ENCODE results near the gene ADCY5. TPM values are rescaled to one million over a fixed set of nuclear protein-coding genes. Genes with fewer than 3 reads are reported as not detected.
A peak's percentile ranks its signal among the peaks of the same experiment; 100 is the strongest.

The ADCY5 gene
- total RNA-seq, 1 donor from 2014 or later = 11.1 TPM

DNA sequence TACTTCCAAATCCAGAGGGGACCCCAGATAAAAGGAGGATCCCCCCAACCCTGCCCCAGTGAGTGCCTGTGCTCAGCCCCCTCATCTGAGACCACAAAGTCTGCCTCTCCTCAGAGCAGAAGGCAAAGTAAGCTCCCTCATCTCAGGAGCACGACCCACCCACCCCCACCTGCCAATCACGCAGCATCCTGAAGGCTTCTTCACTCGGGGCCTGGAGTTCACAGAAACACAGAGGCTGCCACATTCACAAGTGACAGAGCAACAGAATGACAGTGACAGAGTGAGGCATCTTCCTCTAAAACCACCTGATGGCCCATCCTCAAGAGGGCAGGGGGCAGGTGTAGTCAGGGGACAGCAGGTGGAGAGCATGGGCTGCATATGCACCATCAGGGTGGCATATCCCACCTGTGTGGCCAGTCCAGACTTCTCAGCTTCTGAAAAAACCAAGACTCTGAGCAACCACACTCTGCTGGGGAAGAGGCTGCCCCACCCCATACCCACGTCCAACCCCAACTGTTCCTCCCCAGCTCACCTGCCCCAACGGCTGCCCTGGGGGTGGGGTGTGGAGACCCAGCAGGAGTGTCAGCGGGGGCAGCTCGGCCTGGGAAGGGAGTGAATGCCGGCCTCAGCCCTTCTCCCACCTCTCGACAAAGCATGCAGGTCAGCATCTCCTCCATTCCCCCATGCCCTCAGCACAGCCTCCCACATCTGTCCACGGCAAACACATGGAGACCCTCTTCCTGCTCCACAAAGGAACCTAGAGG lies 19.3 kb downstream of the ADCY5 start:
- DNase-seq = no peak

- DNase-seq = no peak
Observed at GRCh38 chr3:123424999-123425712, 23.7 kb downstream of the ADCY5 start.

DNA sequence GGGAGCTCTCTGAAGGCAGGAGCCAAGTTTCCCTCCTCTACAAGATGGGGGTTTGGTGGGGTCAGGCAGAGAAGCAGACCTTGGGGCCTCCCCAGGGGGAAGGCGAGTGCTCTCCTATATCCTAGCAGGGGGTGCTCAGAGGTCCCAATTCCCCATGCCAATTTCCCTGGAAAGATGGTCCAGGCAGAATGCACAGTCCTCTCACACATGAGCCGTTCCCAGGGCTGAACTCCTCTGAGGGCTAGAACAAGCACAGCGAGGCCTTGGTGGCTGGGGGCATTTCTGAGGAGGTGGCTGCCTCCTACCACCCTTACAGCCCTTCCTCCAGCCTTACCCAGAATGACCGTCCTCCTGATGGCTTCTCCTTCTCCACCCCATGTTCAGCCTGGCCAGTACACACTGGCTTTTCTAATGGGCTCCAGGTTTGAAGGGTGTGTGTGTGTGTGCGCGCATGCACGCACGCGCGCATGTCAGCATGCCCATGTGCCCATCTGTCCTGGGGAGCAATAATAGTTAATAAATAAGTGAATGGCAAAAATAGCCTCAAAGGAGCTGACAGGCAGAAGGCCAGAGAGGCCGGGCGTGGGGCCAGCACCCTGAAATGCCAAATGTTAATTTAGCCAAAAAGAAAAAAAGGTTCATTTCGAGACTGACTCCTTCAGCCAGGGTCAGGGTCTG lies 24.4 kb downstream of the ADCY5 start:
- DNase-seq = no peak

GRCh38 chr3:123423806-123424205 lies 25.1 kb downstream of the ADCY5 start:
- no peak for DNase-seq

DNA sequence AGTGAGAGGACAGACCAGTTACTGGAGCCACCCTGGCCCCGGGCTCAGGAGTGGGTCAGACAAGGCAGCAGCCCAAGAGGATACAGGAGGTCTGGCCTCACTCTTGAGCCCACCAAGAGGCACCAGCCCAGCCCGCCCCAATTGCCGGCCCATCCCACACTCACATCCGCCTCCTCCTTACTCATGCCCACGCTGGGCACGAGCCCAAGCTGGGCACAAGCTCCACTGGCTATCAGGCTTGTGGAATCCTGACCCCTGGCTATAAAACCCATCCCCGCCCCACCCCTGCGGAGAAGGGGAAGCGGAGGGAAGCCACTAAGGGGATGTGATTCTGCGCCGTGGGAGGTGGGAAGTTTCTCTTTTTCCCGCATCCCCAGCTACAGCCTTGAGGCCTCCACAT lies 25.9 kb downstream of the ADCY5 start:
- DNase-seq = no peak

DNA sequence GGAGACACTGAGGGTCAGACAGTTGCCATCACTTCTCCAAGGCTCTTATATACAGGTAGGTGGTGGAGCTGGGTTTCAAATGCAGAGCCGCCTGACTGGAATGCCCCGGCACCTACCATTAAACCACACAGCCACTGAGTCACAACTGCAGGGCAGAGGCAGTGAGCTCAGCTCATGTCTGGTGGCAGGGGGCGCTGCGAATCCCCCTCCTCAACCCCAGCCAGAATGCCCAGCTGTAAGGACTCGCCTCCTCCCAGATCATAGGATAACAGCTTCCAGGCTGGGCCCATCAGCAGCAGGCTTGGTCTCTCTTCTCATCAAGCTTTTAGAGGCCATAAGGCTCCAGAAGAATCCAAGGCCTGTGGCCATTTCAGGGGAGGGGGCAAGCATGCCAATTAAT lies 26.4 kb downstream of the ADCY5 start:
- DNase-seq = no peak

- peak; percentile 59 for DNase-seq
Observed at GRCh38 chr3:123421353-123422174, 27.3 kb downstream of the ADCY5 start.

DNA sequence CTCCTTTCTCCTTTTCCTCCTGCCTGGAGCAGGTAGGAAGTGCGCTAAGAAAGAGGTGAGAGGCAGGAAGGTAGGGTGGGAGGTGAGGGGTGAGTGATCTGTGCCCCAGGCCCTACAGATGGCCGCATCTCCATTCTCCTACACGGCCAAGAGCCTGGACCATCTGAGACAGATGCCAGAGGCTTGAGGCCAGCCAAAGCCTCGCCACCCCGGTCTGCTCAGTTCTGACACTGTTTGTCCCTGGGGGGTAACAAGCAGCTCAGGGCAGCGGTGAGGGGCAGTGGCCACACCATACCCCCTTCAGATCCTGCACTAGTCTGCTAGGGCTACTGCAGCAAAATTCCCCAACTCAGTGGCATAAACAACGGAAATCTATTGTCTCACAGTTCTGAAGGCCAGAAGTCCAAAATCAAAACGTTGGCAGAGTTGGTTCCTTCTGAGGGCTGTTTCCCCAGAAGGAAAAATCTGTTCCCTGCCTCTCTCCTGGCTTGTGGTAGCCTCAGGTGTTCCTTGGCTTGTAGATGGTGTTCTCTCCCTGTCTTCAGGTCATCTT lies 28.4 kb downstream of the ADCY5 start:
- no peak for DNase-seq

DNA sequence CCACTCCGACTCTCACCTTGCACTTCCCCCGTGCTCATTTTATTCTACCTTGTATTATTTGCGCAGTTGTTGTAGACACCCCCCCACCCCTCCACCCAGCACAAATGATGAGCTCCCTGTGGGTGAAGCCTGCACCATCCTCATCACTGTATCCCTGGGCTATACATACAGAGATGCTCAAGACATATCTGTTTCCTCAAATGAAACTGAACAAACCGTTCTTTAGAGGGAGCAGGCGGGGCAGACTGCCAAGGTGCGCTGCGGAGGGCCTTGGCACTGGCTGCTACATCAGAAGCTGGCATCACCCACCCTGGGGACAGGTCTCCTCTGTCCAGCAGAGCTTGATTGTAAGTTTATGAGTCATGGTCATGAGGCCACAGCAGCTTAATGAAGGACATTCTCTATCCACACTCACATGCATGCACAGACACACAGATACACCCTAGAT lies 29.0 kb downstream of the ADCY5 start:
- no peak for DNase-seq

- no peak for DNase-seq
Observed at GRCh38 chr3:123419181-123419849, 29.6 kb downstream of the ADCY5 start.

DNA sequence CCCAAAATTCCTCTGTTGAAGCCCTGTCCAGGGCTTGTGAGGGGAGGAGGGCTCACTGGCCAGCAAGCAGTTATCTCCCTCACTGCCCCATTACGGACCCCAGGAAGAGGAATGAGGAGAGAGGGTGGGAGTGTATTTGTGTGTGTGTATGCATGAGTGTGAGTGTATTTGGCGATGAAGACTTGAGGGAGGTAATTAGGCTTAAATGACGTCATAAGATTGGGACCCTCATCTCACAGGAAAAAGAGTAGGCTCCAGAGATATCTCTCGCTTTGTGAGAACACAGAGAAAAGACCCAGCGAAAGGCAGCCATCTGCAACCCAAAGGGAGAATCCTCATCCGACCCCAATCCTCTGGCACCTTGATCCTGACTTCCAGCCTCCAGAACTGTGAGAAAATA lies 32.2 kb downstream of the ADCY5 start:
- no peak for DNase-seq

DNA sequence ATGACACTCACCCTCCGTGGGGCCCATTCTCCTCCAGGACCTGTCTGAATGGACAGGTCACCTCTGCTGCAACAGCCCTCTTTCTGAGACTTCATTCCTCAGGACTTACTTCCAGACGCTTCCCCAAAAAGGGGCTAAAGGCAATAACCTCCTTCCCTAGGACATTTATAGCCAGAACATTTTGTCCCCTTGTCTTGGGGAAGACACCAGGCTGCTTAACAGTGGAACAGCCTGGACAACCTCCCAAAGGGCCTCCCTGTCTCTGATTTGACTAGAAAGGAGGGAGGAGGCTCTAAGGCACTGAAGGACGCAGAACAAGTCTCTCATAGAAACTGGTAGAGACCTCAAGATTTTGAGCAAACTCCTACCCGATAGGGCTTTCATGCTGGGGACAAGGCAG lies 32.7 kb downstream of the ADCY5 start:
- no peak for DNase-seq

- no peak for DNase-seq
Observed at GRCh38 chr3:123414973-123415775, 33.7 kb downstream of the ADCY5 start.

GRCh38 chr3:123412811-123413604 lies 35.9 kb downstream of the ADCY5 start:
- DNase-seq = peak; percentile 78

GRCh38 chr3:123412076-123412475 lies 36.8 kb downstream of the ADCY5 start:
- DNase-seq = no peak

DNA sequence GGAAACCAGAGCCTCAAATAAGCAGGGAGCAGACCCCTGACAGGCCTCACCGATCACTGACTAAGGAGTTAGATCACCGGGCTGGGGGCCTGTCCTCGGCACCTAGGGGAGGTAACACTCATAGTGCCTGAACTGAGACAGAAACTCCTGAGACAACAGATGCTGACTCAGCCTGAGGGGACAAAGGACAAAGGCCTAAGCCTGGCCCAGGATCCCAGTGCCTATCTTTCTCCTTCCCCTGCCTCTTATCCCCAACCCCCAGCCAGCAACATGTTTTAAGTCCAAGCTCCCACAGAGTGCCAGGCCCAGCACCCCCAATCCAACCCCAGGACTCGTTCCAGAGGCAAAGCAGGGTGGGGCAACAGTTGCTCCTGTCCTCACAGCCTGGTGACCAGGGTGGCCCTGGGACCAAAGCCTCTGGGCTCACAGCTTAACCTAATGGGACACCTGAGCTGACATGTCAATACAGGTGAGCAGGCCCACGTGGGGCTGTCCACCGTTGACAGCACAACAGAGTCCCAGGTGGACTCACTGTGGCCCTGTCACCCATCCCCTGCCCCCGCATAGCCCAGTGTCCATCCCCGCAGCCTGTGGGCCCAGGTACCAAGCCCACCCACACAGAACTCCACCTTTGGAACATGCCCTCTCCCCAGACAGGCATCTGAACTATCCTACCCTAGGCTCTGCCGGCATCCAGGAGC lies 37.4 kb downstream of the ADCY5 start:
- DNase-seq = no peak

GRCh38 chr3:123410149-123410515 lies 38.8 kb downstream of the ADCY5 start:
- DNase-seq = no peak

GRCh38 chr3:123409443-123410148 lies 39.3 kb downstream of the ADCY5 start:
- DNase-seq = no peak

All from tongue (tissue), 2 donors.